ENCODE results near the gene PCNP.
"Not testable (repeated sequence)": the region's sequence is repeated elsewhere in the genome, so short reads cannot be mapped to it uniquely, and the experiment has no call there.

PCNP gene

DNA sequence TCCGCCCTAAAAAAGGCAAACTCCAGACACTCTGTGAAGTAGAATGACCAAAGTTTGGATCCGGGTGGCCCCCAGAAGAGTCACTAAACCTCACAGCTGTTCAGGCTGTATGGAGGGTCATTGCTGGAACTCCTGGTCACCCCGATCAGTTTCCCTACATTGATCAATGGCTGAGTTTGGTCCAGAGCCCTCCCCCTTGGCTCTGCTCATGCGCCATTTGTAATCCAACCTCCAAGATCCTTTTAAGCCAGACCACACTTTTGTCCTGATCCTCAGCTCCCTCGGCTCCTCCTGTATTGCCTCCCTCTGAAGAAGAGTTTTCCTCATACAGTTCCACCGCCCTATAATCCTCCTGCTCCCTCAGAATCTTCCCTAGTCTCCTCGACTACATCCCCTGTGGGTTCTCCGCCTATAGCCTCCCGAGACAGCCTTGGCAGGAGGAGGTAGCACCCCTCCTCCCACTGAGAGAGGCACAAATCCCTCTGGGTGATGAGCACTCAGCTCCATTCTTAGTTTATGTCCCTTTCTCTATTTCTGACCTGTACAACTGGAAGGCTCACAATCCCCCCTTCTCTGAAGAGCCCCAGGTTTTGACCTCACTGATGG is 60.7 kb downstream of the PCNP start:
- no peak for DNase-seq

DNA sequence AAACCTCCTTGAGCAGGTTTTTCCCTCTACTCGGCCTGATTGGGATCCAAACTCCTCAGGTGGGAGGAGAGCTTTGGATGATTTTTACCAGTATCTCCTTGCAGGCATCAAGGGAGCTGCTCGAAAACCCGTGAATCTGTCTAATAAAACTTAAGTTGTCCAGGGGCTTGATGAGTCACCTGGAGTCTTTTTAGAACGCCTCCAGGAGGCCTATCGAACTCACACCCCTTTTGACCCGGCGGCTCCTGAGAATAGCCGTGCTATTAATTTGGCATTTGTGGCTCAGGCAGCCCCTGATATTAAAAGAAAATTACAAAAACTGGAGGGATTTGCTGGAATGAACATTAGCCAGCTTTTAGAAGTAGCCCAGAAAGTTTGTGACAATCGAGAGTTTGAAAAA is 61.4 kb downstream of the PCNP start:
- no peak for DNase-seq

DNA sequence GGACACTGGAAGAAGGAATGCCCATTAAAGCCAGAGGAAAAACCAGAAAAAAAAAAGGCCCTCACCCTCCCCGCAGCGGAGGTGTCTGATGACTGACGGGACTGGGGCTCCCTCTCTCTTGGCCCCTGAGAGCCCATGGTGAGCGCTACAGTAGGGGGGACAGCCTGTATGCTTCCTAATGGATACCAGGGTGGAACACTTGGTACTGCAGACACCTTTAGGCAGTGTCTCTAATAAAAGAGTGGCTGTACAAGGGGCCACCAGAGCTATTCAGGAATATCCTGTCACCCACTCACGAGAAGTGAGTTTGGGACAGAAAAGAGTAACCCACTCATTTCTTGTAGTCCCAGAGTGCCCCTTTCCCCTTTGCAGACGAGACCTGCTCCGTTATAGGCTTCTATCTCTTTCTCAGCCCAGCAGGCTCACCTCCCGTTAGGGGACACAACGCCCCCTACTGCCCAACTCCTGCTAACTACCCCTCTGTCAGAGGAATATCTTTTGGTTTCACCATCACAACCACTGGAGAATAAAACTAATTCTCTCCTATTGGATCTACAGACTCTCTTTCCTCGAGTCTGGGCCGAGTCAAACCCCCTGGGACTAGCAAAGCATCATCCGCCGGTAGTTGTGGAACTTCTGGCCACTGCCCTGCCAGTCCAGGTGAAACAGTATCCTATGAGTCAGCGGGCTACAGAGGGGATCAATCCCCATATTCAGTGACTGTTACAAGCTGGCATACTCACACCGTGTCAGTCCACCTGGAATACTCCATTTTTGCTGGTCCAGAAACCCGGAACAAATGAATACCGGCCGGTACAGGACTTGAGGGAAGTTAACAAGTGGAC is 62.2 kb downstream of the PCNP start:
- peak; percentile 86 for DNase-seq

DNA sequence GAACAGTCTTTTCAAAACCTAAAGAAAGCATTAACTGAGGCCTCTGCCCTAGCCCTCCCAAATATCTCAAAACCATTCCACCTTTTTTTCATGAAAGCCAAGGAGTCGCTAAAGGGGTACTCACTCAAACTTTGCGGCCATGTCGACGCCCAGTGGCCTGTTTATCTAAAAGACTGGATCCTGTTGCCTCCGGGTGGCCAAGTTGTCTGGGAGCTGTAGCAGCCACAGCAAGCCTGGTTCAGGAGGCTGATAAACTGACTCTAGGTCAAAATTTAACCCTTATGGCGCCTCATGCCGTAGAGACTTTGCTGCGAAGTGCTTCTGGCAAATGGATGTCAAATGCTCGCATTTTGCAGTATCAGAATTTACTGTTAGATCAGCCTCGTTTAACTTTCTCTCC is 63.5 kb downstream of the PCNP start:
- no peak for DNase-seq

DNA sequence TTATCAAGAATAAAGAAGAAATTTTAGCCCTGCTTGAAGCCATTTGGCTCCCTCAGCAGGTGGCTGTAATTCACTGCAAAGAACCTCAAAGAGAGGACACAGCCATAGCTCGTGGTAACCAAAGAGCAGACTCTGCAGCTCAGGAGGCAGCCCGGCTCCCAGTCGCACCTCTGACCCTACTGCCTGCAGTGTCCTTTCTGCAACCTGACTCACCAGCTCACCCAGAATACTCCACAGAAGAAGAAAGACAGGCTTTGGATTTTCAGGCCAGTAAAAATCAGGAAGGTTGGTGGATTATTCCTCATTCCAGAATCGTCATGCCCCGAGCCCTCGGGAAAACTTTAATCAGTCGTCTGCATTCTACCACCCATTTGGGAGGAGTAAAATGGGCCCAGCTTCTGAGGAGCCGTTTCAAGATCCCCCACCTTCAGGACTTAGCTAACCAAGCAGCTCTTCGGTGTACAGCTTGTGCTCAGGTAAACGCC is 64.3 kb downstream of the PCNP start:
- DNase-seq = no peak

DNA sequence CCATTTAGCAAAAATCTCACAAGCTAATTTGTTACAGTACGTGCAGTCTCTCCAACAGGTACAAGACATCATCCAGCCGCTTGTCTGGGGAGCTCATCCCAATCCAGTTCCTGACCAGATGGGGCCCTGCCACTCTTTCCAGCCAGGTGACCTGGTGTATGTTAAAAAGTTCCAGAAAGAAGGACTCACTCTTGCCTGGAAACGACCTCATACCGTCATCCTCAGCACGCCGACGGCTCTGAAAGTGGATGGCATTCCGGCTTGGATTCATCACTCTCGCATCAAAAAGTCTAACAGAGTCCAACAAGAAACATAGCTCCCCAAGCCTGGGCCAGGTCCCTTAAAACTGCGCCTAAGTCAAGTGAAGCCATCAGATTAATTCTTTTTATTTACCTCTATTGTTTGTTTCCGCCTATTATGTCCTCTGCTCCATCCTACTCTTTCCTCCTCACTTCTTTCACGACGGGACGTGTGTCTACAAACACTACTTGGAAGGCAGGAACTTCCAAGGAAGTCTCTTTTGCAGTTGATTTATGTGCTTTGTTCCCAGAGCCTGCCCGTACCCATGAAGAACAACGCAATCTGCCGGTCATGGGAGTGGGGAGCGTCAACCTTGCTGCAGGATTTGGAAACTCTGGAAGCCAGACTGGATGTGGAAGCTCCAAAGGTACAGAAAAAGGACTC is 65.4 kb downstream of the PCNP start:
- DNase-seq = no peak

DNA sequence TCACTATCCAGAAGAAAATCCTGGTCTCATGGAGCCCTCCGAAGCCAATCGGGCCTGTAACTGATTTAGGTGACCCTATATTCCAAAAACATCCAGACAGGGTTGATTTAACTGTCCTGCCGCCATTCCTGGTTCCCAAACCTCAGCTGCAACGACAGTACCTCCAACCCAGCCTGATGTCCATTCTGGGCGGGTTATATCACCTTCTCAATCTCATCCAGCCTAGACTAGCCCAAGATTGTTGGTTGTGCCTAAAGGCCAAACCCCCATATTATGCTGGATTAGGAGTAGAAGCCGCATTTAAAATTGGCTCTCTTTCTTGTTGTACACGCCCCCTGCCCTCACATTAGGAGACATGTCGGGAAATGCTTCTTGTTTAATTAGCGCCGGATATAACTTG is 66.3 kb downstream of the PCNP start:
- no peak for DNase-seq

DNA sequence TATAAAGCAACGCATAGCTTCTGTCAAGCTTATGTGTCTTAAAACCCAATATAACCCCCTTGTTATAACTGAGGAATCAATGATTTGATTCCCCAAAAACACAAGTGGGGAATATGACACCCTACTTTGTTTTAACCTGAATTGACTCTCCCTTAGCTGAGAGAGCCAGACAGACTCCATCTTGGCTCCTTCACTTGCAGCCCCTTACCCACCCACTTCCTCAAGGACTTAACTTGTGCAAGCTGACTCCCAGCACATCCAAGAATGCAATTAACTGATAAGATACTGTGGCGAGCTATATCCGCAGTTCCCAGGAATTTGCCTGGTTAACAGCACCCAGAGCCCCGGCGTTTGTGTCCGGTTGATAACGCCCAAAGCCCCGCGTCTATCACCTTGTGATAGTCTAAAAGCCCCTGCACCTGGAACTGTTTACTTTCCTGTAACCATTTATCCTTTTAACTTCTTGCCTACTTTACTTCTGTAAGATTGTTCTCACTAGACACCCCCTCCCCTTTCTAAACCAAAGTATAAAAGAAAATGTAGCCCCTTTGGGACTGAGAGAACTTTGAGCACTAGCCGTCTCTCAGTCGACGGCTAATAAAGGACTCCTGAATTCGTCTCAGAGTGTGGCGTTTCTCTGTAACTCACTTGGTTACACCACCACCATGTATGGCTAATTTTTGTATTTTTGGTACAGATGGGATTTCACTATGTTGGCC is 67.6 kb downstream of the PCNP start:
- not testable (repeated sequence) for DNase-seq

DNA sequence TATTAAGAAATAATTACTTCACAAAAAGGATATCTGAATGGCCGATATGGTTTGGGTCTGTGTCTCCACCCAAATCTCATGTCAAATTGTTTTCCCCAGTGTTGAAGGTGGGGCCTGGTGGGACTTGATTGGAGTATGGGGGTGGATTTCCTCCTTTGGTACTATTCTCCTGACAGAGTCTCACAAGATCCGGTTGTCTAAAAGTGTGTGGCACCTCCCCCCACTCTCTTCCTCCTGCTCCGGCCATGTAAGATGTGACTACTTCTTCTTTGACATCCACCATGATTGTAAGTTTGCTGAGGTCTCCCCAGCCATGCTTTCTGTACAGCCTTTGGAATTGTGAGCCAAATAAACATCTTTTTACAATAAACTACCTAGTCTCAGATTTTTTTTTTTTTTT is 68.5 kb downstream of the PCNP start:
- no peak for DNase-seq

DNA sequence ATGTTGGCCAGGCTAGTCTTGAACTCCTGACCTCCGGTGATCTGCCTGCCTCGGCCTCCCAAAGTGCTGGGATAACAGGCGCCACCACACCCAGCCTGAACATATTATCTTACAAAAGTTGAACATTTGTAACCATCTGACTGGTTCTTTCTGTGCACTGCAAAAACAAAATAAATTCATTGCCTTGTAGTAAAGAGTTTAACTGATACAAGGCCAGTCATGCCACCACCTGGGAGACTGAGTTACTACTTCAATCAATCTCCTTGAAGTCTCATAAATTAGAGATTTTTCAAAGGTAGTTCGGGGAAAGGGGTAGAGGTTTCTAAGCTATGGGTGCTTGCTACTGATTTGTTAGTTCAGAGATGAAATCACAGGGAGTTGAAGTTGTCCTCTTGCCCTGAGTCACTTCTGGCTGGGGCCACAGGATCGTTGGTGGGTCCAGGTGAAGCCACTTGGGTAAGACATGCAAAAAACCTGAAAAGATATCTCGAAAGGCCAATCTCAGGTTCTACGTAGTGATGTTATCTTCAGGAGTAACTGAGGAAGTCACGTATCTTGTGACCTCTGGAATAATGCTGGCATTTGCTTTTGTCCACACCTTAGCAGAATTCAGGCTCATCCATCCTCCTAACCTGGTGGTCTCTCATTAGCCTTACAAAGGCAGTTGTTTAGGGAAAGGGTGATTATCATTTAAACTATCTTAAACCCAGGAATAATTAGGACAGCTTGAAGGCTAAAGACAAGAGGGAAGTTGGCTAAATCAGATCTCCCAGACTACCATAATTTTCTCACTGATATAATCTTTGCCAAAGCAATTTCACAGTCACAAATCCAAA is 69.2 kb downstream of the PCNP start:
- DNase-seq = no peak
